A673 (cell line): ENCODE results near the gene RIPPLY3. TPM values are rescaled to one million over a fixed set of nuclear protein-coding genes. Genes with fewer than 3 reads are reported as not detected.

Experiments
- BruUV-seq: library from RNA; stranded (reverse); fragments of 400-500 nt; replicated peaks from 2 replicates; lab custom pipeline; 2021; lab: Mats Ljungman, UMichigan
- CTCF ChIA-PET: fragments of 300-600 bp; sonication (Branson Sonifier 250); formaldehyde crosslinking; loops from one replicate; lab custom pipeline; 2022; ENCODE audit warnings: antibody characterized with exemption; lab: Charles Lee
- POLR2A ChIA-PET: fragments of 300-600 bp; sonication (Branson Sonifier 250); formaldehyde crosslinking; loops from one replicate; lab custom pipeline; 2022; ENCODE audit warnings: antibody characterized with exemption; ENCODE audit not compliant: low non-redundant PET; lab: Charles Lee
- DNase-seq: peaks from one replicate; pipeline ENCODE4 v3.0.0-alpha.2; 2015; ENCODE audit warnings: low spot score
- H3K27ac ChIP-seq: fragments of 200-600 bp; sonication (generic); 2 replicates; pipeline ENCODE4 v1.5.1; 2016; ENCODE audit warnings: mixed run types, low read depth, mild to moderate bottlenecking, mixed read lengths, antibody characterized with exemption, low read length; ENCODE audit not compliant: poor library complexity, severe bottlenecking
- H3K27me3 ChIP-seq: fragments of 200-600 bp; sonication (generic); replicated peaks from 2 replicates; pipeline ENCODE4 v1.6.1; 2017; ENCODE audit warnings: mixed run types, low read depth, mild to moderate bottlenecking, mixed read lengths, antibody characterized with exemption, low read length; ENCODE audit not compliant: insufficient read depth, poor library complexity
- H3K36me3 ChIP-seq: fragments of 200-600 bp; sonication (generic); 2 replicates; pipeline ENCODE4 v1.6.1; 2016; ENCODE audit warnings: mixed run types, mild to moderate bottlenecking, mixed read lengths, antibody characterized with exemption, low read length; ENCODE audit not compliant: insufficient read depth, poor library complexity, severe bottlenecking
- H3K4me1 ChIP-seq: fragments of 200-600 bp; sonication (generic); 2 replicates; pipeline ENCODE4 v1.6.1; 2017; ENCODE audit warnings: mixed run types, mild to moderate bottlenecking, mixed read lengths, antibody characterized with exemption, low read length; ENCODE audit not compliant: insufficient read depth, poor library complexity, severe bottlenecking
- H3K4me3 ChIP-seq: fragments of 200-600 bp; sonication (generic); 2 replicates; pipeline ENCODE4 v1.5.1; 2016; ENCODE audit warnings: low read depth, mixed run types, mild to moderate bottlenecking, mixed read lengths, low read length; ENCODE audit not compliant: poor library complexity, severe bottlenecking
- H3K9me3 ChIP-seq: fragments of 200-600 bp; sonication (generic); 2 replicates; pipeline ENCODE4 v1.6.1; 2016; ENCODE audit warnings: mixed run types, low read depth, mild to moderate bottlenecking, mixed read lengths, antibody characterized with exemption, low read length; ENCODE audit not compliant: poor library complexity, severe bottlenecking
- CTCF ChIP-seq: fragments of 300-800, 200-600 bp; sonication (generic); conservative IDR thresholded peaks from 2 replicates; pipeline ENCODE4 v1.5.1; 2017; ENCODE audit warnings: low read depth, mild to moderate bottlenecking, antibody characterized with exemption, low read length, moderate library complexity, mixed read lengths
- EZH2 ChIP-seq: fragments of 200-600 bp; sonication (generic); IDR thresholded peaks from 2 replicates; pipeline ENCODE4 v1.6.1; 2017; ENCODE audit warnings: borderline replicate concordance, low read depth, mild to moderate bottlenecking, mixed read lengths, antibody characterized with exemption, low read length; ENCODE audit not compliant: poor library complexity, severe bottlenecking
- intact Hi-C: fragments of 100-400 bp; cut with micrococcal nuclease; formaldehyde crosslinking; loops from one replicate; pipeline ENCODE4 v1.10.0; 2022; ENCODE audit not compliant: unreplicated experiment
- total RNA-seq: library from RNA; stranded (reverse); gene quantifications from 2 replicates; pipeline ENCODE4 v1.2.3, GENCODE V29; 2021

Gene RIPPLY3
- total RNA-seq, 1 experiment from 2014 or later, result 5.0 TPM

DNA sequence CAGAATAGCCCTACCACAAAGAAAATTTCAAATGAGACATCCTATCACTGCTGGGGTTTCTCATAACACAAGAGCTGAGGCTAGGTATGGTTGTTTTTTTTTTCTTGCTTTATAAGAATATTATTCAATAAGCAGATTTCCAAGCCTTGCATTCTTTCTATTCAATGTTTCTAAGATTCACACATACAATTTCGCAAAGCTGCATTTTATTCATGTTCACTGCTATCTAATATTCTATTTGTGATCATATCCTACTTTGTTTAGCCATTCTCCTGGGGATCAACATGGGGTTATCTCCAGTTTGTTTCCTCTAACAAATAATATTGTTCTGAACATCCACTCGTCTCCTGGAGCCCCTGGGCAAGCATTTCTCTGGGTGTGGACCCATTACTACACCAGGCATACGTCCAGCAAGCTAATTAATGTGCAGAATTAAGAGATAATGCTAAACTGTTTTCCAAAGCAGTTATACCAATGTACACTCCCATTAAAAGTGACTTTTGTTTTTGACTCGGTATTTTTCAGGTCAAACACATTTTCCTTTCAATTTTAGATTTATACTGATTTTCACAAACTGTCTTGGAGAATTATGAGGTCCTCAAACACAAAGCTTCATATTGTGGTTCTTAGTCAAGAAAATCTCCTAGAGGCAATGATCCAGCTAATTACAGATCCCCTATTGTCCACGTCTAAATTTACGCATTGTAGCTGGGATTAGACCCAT is 24.4 kb upstream of the RIPPLY3 start:
- POLR2A ChIA-PET, result no interaction called here
- CTCF ChIA-PET, result no interaction called here
- H3K4me3 ChIP-seq, result no peak overlapping the region
- H3K27ac ChIP-seq, result no peak overlapping the region
- H3K9me3 ChIP-seq, result no peaks in the 10 kb centered on the region
- H3K27me3 ChIP-seq, result no peaks in the 10 kb centered on the region
- peaks cover 5% of the 10 kb centered on the region for H3K4me1 ChIP-seq
- no peak for TF ChIP-seq EZH2
- no peak for TF ChIP-seq CTCF
- H3K36me3 ChIP-seq, result no peaks in the 10 kb centered on the region
- no peak for DNase-seq
- intact Hi-C loops, result no loop called here
- BruUV-seq, result no TSS peak

GRCh38 chr21:36985751-36986594 is 20.5 kb upstream of the RIPPLY3 start:
- CTCF ChIA-PET, result no interaction called here
- Histone ChIP-seq H3K4me1 (peaks cover 8% of the 10 kb centered on the region), H3K4me3 (no peak overlapping the region), H3K36me3 (no peaks in the 10 kb centered on the region), H3K27ac (no peak overlapping the region), H3K27me3 (no peaks in the 10 kb centered on the region), H3K9me3 (no peaks in the 10 kb centered on the region)
- POLR2A ChIA-PET, result no interaction called here
- no peak for DNase-seq
- TF ChIP-seq EZH2, result no peak
- TF ChIP-seq CTCF, result no peak
- BruUV-seq, result no TSS peak
- intact Hi-C loops, result no loop called here

DNA sequence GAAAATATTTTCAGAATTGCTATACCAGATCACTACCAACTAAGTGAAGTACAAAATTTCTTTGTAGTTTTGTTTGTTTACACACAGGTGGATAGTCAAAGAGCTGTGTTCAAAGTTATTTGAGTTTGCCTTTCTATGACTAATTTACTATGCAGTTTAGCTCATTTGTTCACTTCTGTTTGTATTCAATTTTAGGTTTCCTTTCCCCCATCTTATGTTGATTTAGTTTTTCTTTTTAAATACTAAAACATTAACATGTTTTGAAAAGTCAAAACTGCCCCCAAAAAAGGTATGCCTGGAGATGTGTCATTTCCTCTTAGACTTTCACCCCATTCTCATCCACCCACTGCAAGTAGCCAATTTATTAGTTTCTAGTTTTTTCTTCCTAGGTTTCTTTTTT is 18.7 kb upstream of the RIPPLY3 start:
- H3K9me3 ChIP-seq, result no peaks in the 10 kb centered on the region
- H3K27me3 ChIP-seq, result no peaks in the 10 kb centered on the region
- no TSS peak for BruUV-seq
- CTCF ChIA-PET, result no interaction called here
- no peak for TF ChIP-seq EZH2
- no peak for TF ChIP-seq CTCF
- DNase-seq, result no peak
- no peaks in the 10 kb centered on the region for H3K36me3 ChIP-seq
- intact Hi-C loops, result no loop called here
- peaks cover 8% of the 10 kb centered on the region for H3K4me1 ChIP-seq
- no peak overlapping the region for H3K27ac ChIP-seq
- no peak overlapping the region for H3K4me3 ChIP-seq
- POLR2A ChIA-PET, result no interaction called here
